Mesendoderm (in vitro differentiated cells): ENCODE results near the gene RAB33A.

Source experiments
- DNase-seq: peaks from one replicate; pipeline ENCODE4 v3.0.0; 2013
- H2AK5ac ChIP-seq: 2 replicates; pipeline ENCODE4 v1.6.1; 2013; ENCODE audit warnings: low read length, inconsistent platforms
- H2BK120ac ChIP-seq: 2 replicates; pipeline ENCODE4 v1.6.1; 2013; ENCODE audit warnings: low read depth, mild to moderate bottlenecking, low read length, moderate library complexity, mixed read lengths
- H2BK15ac ChIP-seq: replicated peaks from 2 replicates; pipeline ENCODE4 v1.6.1; 2013; ENCODE audit warnings: low read depth, mild to moderate bottlenecking, moderate library complexity
- H2BK5ac ChIP-seq: 2 replicates; pipeline ENCODE4 v1.6.1; 2013; ENCODE audit warnings: low read length, inconsistent platforms
- H3K18ac ChIP-seq: 2 replicates; pipeline ENCODE4 v1.6.1; 2013; ENCODE audit warnings: mild to moderate bottlenecking, low read length, mixed read lengths
- H3K23ac ChIP-seq: one replicate; pipeline ENCODE4 v1.6.1; 2013; ENCODE audit warnings: low read length
- H3K27ac ChIP-seq: 2 replicates; pipeline ENCODE4 v1.5.1; 2013; ENCODE audit warnings: low read depth, mild to moderate bottlenecking, inconsistent platforms, low read length, moderate library complexity
- H3K27me3 ChIP-seq: 2 replicates; pipeline ENCODE4 v1.6.1; 2013; ENCODE audit warnings: low read length, control low read depth, mild to moderate bottlenecking, inconsistent platforms; ENCODE audit not compliant: insufficient read depth, poor library complexity
- H3K36me3 ChIP-seq: 2 replicates; pipeline ENCODE4 v1.6.1; 2013; ENCODE audit warnings: low read length, inconsistent platforms; ENCODE audit not compliant: control insufficient read depth, insufficient read depth
- H3K4ac ChIP-seq: one replicate; pipeline ENCODE4 v1.6.1; 2013; ENCODE audit warnings: low read depth, mild to moderate bottlenecking, low read length, moderate library complexity
- H3K4me1 ChIP-seq: 2 replicates; pipeline ENCODE4 v1.6.1; 2013; ENCODE audit warnings: low read depth, low read length, inconsistent platforms; ENCODE audit not compliant: control insufficient read depth
- H3K4me2 ChIP-seq: 2 replicates; pipeline ENCODE4 v1.6.1; 2013; ENCODE audit warnings: low read length
- H3K4me3 ChIP-seq: 2 replicates; pipeline ENCODE4 v1.5.1; 2013; ENCODE audit warnings: mild to moderate bottlenecking, low read length
- H3K56ac ChIP-seq: one replicate; pipeline ENCODE4 v1.6.1; 2013; ENCODE audit warnings: low read length
- H3K79me1 ChIP-seq: 2 replicates; pipeline ENCODE4 v1.6.1; 2013; ENCODE audit warnings: low read length, inconsistent platforms
- H3K79me2 ChIP-seq: 2 replicates; pipeline ENCODE4 v1.6.1; 2013; ENCODE audit warnings: mild to moderate bottlenecking, low read length; ENCODE audit not compliant: control insufficient read depth, insufficient read depth
- H3K9ac ChIP-seq: 2 replicates; pipeline ENCODE4 v1.6.1; 2013; ENCODE audit warnings: low read length, inconsistent platforms
- H4K5ac ChIP-seq: one replicate; pipeline ENCODE4 v1.6.1; 2013; ENCODE audit warnings: low read length
- H4K8ac ChIP-seq: one replicate; pipeline ENCODE4 v1.6.1; 2013; ENCODE audit warnings: low read depth, mild to moderate bottlenecking, control low read depth, low read length, moderate library complexity
- WGBS: extraction: QIAGEN DNeasy Blood & Tissue Kit; methylation state at CpG from one replicate; pipeline ENCODE4 v1.1.7; 2013; ENCODE audit warnings: low lambda C conversion rate, missing lambda C conversion rate; ENCODE audit not compliant: insufficient coverage; ENCODE audit errors: extremely low coverage; 5-methylcytosine and 5-hydroxymethylcytosine counted together

RAB33A gene

GRCh38 chrX:130165703-130166502, 5.9 kb upstream of the RAB33A start, which contains the start of gene AIFM1:
Gene AIFM1, minus strand, starts transcription at chrX:130165841. Its CDS starts 185 bp downstream, at chrX:130165656.
- no peak within 1 kb of the TSS for H4K5ac ChIP-seq
- H3K18ac ChIP-seq: no peak within 1 kb of the TSS
- H3K36me3 ChIP-seq: no peaks in the 10 kb centered on the region
- H3K79me1 ChIP-seq: no peaks in the 10 kb centered on the region
- no peaks in the 10 kb centered on the region for H3K4me1 ChIP-seq
- DNase-seq: peak; percentile 96
- no peak within 1 kb of the TSS for H3K23ac ChIP-seq
- WGBS: no CpG with 5 or more reads among the region's 50 CpGs
- H2BK5ac ChIP-seq: no peak within 1 kb of the TSS
- H3K79me2 ChIP-seq: no peaks in the 10 kb centered on the region
- H2BK120ac ChIP-seq: no peak within 1 kb of the TSS
- H4K8ac ChIP-seq: no peak within 1 kb of the TSS
- peak within 1 kb of the TSS; percentile 93 for H3K56ac ChIP-seq
- H3K4ac ChIP-seq: no peak within 1 kb of the TSS
- H3K27ac ChIP-seq: peak within 1 kb of the TSS; percentile 92
- H3K4me2 ChIP-seq: peak within 1 kb of the TSS; percentile 87
- H3K27me3 ChIP-seq: no peaks in the 10 kb centered on the region
- H2BK15ac ChIP-seq: no peak within 1 kb of the TSS
- peak within 1 kb of the TSS; percentile 86 for H3K9ac ChIP-seq
- no peak within 1 kb of the TSS for H2AK5ac ChIP-seq
- H3K4me3 ChIP-seq: peak within 1 kb of the TSS; percentile 76

GRCh38 chrX:130166503-130166777, 5.3 kb upstream of the RAB33A start:
- H3K36me3 ChIP-seq: no peaks in the 10 kb centered on the region
- no peak overlapping the region for H2BK5ac ChIP-seq
- no peaks in the 10 kb centered on the region for H3K79me2 ChIP-seq
- no peak overlapping the region for H4K8ac ChIP-seq
- peak overlapping the region; percentile 80 for H3K9ac ChIP-seq
- H2BK15ac ChIP-seq: no peak overlapping the region
- H3K23ac ChIP-seq: no peak overlapping the region
- H2AK5ac ChIP-seq: no peak overlapping the region
- H3K4me3 ChIP-seq: peak overlapping the region; percentile 76
- no peaks in the 10 kb centered on the region for H3K4me1 ChIP-seq
- DNase-seq: no peak
- no CpG with 5 or more reads among the region's 4 CpGs for WGBS
- no peak overlapping the region for H4K5ac ChIP-seq
- H3K27me3 ChIP-seq: no peaks in the 10 kb centered on the region
- H3K4me2 ChIP-seq: peak overlapping the region; percentile 87
- no peaks in the 10 kb centered on the region for H3K79me1 ChIP-seq
- no peak overlapping the region for H3K18ac ChIP-seq
- no peak overlapping the region for H3K4ac ChIP-seq
- no peak overlapping the region for H3K27ac ChIP-seq
- H3K56ac ChIP-seq: peak overlapping the region; percentile 88
- H2BK120ac ChIP-seq: no peak overlapping the region

- Histone ChIP-seq H4K8ac (no peak overlapping the region), H3K4me2 (no peak overlapping the region), H2BK120ac (no peak overlapping the region), H3K4me3 (no peak overlapping the region), H2BK15ac (no peak overlapping the region), H3K4me1 (no peaks in the 10 kb centered on the region), H3K79me2 (no peaks in the 10 kb centered on the region), H3K9ac (no peak overlapping the region), H3K27ac (no peak overlapping the region), H2BK5ac (no peak overlapping the region), H3K79me1 (no peaks in the 10 kb centered on the region), H4K5ac (no peak overlapping the region), H3K18ac (no peak overlapping the region), H2AK5ac (no peak overlapping the region), H3K23ac (no peak overlapping the region), H3K56ac (no peak overlapping the region), H3K27me3 (peaks cover 2% of the 10 kb centered on the region), H3K36me3 (no peaks in the 10 kb centered on the region), H3K4ac (no peak overlapping the region)
- WGBS: no CpG with 5 or more reads among the region's 4 CpGs
- no peak for DNase-seq
Measured at GRCh38 chrX:130167040-130167439, 4.7 kb upstream of the RAB33A start.

GRCh38 chrX:130170752-130171445, 863 bp upstream of the RAB33A start:
- Histone ChIP-seq H2BK15ac (no peak overlapping the region), H4K5ac (no peak overlapping the region), H2BK120ac (no peak overlapping the region), H3K23ac (no peak overlapping the region), H3K4me2 (peak overlapping the region; percentile 56), H2AK5ac (no peak overlapping the region), H3K79me1 (no peaks in the 10 kb centered on the region), H3K18ac (no peak overlapping the region), H3K4me3 (no peak overlapping the region), H3K79me2 (no peaks in the 10 kb centered on the region), H3K9ac (no peak overlapping the region), H2BK5ac (no peak overlapping the region), H3K27ac (no peak overlapping the region), H3K4ac (no peak overlapping the region), H3K4me1 (no peaks in the 10 kb centered on the region), H3K27me3 (peaks cover 2% of the 10 kb centered on the region), H3K56ac (peak overlapping the region; percentile 25), H4K8ac (no peak overlapping the region), H3K36me3 (no peaks in the 10 kb centered on the region)
- no CpG with 5 or more reads among the region's 36 CpGs for WGBS
- DNase-seq: peak; percentile 48

- H3K4me3 ChIP-seq: no peak overlapping the region
- no peaks in the 10 kb centered on the region for H3K36me3 ChIP-seq
- peak overlapping the region; percentile 34 for H3K56ac ChIP-seq
- H3K79me1 ChIP-seq: no peaks in the 10 kb centered on the region
- no peak for DNase-seq
- peaks cover 2% of the 10 kb centered on the region for H3K27me3 ChIP-seq
- no peak overlapping the region for H3K4ac ChIP-seq
- no peak overlapping the region for H3K23ac ChIP-seq
- no peak overlapping the region for H3K18ac ChIP-seq
- peak overlapping the region; percentile 52 for H3K4me2 ChIP-seq
- H2AK5ac ChIP-seq: no peak overlapping the region
- WGBS: no CpG with 5 or more reads among the region's 34 CpGs
- no peaks in the 10 kb centered on the region for H3K79me2 ChIP-seq
- no peak overlapping the region for H2BK15ac ChIP-seq
- no peaks in the 10 kb centered on the region for H3K4me1 ChIP-seq
- H3K9ac ChIP-seq: no peak overlapping the region
- H4K5ac ChIP-seq: no peak overlapping the region
- no peak overlapping the region for H3K27ac ChIP-seq
- no peak overlapping the region for H4K8ac ChIP-seq
- no peak overlapping the region for H2BK120ac ChIP-seq
- H2BK5ac ChIP-seq: no peak overlapping the region
Measured at GRCh38 chrX:130172127-130172845, 524 bp downstream of the RAB33A start.
